ENCODE measurements around the gene CAMK2B. TPM values are rescaled to one million over a fixed set of nuclear protein-coding genes. Genes with fewer than 3 reads are reported as not detected.
A peak's percentile ranks its signal among the peaks of the same experiment; 100 is the strongest.

Gene CAMK2B
- total and polyA plus RNA-seq, 2 experiments from 2014 or later = not detected

- ATAC-seq (no peak), DNase-seq (ENCODE audit: low spot score) (no peak)
Observed at GRCh38 chr7:44294325-44295069, 30.9 kb downstream of the CAMK2B start.

GRCh38 chr7:44293561-44294324, 31.7 kb downstream of the CAMK2B start:
- Histone ChIP-seq H3K36me3 (ENCODE audit: insufficient read depth) (no peaks in the 10 kb centered on the region), H3K4me3 (no peak overlapping the region), H4K20me1 (replicated peaks; ENCODE audit: insufficient read depth) (no peaks in the 10 kb centered on the region), H2AFZ (no peak overlapping the region; the same call in 1 of the 2 replicates), H3K9me2 (ENCODE audit: insufficient read depth) (no peaks in the 10 kb centered on the region), H3K4me1 (ENCODE audit: insufficient read depth) (no peaks in the 10 kb centered on the region), H3K27me3 (ENCODE audit: insufficient read depth) (no peaks in the 10 kb centered on the region), H3F3A (replicated peaks; ENCODE audit: low read depth) (no peaks in the 10 kb centered on the region), H3K4me2 (no peak overlapping the region), H3K27ac (ENCODE audit: low read depth) (no peak overlapping the region), H3K79me2 (replicated peaks; ENCODE audit: insufficient read depth) (no peaks in the 10 kb centered on the region)
- H3K36me3 Mint-ChIP-seq (ENCODE audit: low read depth) = no peaks in the 10 kb centered on the region
- ATAC-seq (peak; percentile 72), DNase-seq (ENCODE audit: low spot score) (no peak)
- H3K4me3 Mint-ChIP-seq = no peak overlapping the region
- peaks cover 2% of the 10 kb centered on the region for H3K27me3 Mint-ChIP-seq (ENCODE audit: insufficient read depth, low read depth, poor library complexity)
- H3K4me1 Mint-ChIP-seq = peaks cover 15% of the 10 kb centered on the region; the same call in 2 of the 3 replicates
- H3K27ac Mint-ChIP-seq = no peak overlapping the region
- H3K9me3 Mint-ChIP-seq = no peaks in the 10 kb centered on the region
- no peak for TF ChIP-seq STAT1 (IDR thresholded peaks at IDR 0.05; ENCODE audit: unreplicated experiment)
- TF ChIP-seq POLR2AphosphoS5 (IDR thresholded peaks at IDR 0.05; ENCODE audit: low read depth) = no peak
- TF ChIP-seq REST (IDR thresholded peaks at IDR 0.05; ENCODE audit: unreplicated experiment) = no peak
- no peak for TF ChIP-seq JUNB (IDR thresholded peaks at IDR 0.05; ENCODE audit: unreplicated experiment)
- no peak for TF ChIP-seq CREB1 (CRISPR knock-in tag; IDR thresholded peaks at IDR 0.05; ENCODE audit: low read depth)
- TF ChIP-seq ETS1 (IDR thresholded peaks at IDR 0.05) = no peak
- TF ChIP-seq ZNF331 (CRISPR knock-in tag; IDR thresholded peaks at IDR 0.05; ENCODE audit: low read depth) = no peak

More at GRCh38 chr7:44294325-44295069, 30.9 kb downstream of the CAMK2B start:
- Histone ChIP-seq H3K27me3 (ENCODE audit: insufficient read depth) (no peaks in the 10 kb centered on the region), H3F3A (replicated peaks; ENCODE audit: low read depth) (no peaks in the 10 kb centered on the region), H3K9me2 (ENCODE audit: insufficient read depth) (no peaks in the 10 kb centered on the region), H3K4me3 (no peak overlapping the region), H3K36me3 (ENCODE audit: insufficient read depth) (no peaks in the 10 kb centered on the region), H3K27ac (ENCODE audit: low read depth) (no peak overlapping the region), H3K4me1 (ENCODE audit: insufficient read depth) (no peaks in the 10 kb centered on the region), H3K4me2 (no peak overlapping the region), H2AFZ (no peak overlapping the region), H3K79me2 (replicated peaks; ENCODE audit: insufficient read depth) (no peaks in the 10 kb centered on the region), H4K20me1 (replicated peaks; ENCODE audit: insufficient read depth) (no peaks in the 10 kb centered on the region)
- TF ChIP-seq STAT1 (IDR thresholded peaks at IDR 0.05; ENCODE audit: unreplicated experiment) (no peak), POLR2AphosphoS5 (IDR thresholded peaks at IDR 0.05; ENCODE audit: low read depth) (no peak), NANOG (IDR thresholded peaks at IDR 0.05; ENCODE audit: borderline replicate concordance) (no peak), ZNF114 (CRISPR knock-in tag; IDR thresholded peaks at IDR 0.05) (no peak), ETS1 (IDR thresholded peaks at IDR 0.05) (no peak), CREB1 (CRISPR knock-in tag; IDR thresholded peaks at IDR 0.05; ENCODE audit: low read depth) (no peak), JUNB (IDR thresholded peaks at IDR 0.05; ENCODE audit: unreplicated experiment) (no peak), CTCF (conservative IDR thresholded peaks at IDR 0.05; ENCODE audit: low read depth in 2 of 2) (no peak), EZH2 (IDR thresholded peaks at IDR 0.05; ENCODE audit: low read depth, unreplicated experiment) (no peak), ZNF331 (CRISPR knock-in tag; IDR thresholded peaks at IDR 0.05; ENCODE audit: low read depth) (no peak)
- peaks cover 15% of the 10 kb centered on the region; the same call in 2 of the 3 replicates for H3K4me1 Mint-ChIP-seq
- H3K27ac Mint-ChIP-seq = no peak overlapping the region
- H3K4me3 Mint-ChIP-seq = no peak overlapping the region
- H3K36me3 Mint-ChIP-seq (ENCODE audit: low read depth) = no peaks in the 10 kb centered on the region
- H3K27me3 Mint-ChIP-seq (ENCODE audit: insufficient read depth, low read depth, poor library complexity) = peaks cover 2% of the 10 kb centered on the region
- H3K9me3 Mint-ChIP-seq = no peaks in the 10 kb centered on the region

Data from GM23338 (cell line).